Heart left ventricle (tissue), 16 donors: Measurements from ENCODE around the gene FDX2. TPM values are rescaled to one million over a fixed set of nuclear protein-coding genes. Genes with fewer than 3 reads are reported as not detected.

ENCODE experiments used
- ATAC-seq, 4 donors: fragments of 200-7000 bp; cut with Tn5 transposase; one replicate each; pipeline ENCODE4 v1.9.1; 2020 to 2022; ENCODE audit warnings: moderate library complexity in 4 of 4, mild to moderate bottlenecking in 3 of 4, moderate number of reproducible peaks in 1 of 4
- DNase-seq, 5 donors: peaks; one replicate each; pipeline ENCODE4 v3.0.0-alpha.2; 2020
- H3K27ac ChIP-seq, 12 donors: fragments of 200-600 bp; sonication (generic) in 4 of 12; one replicate each; pipeline versions ENCODE4 v1.5.0 to v1.8.0; 2016 to 2022; ENCODE audit warnings: mild to moderate bottlenecking in 2 of 12
- H3K27me3 ChIP-seq, 9 donors: fragments of 200-600 bp; sonication (generic) in 2 of 9; one replicate each; pipeline versions ENCODE4 v1.5.1 to v1.8.0; 2016 to 2022; ENCODE audit warnings: mild to moderate bottlenecking in 3 of 9
- H3K36me3 ChIP-seq, 9 donors: fragments of 200-600 bp; sonication (generic) in 2 of 9; one replicate each; pipeline versions ENCODE4 v1.5.0 to v1.8.0; 2018 to 2022; ENCODE audit warnings: mild to moderate bottlenecking in 2 of 9
- H3K4me1 ChIP-seq, 12 donors: fragments of 200-600 bp; sonication (generic) in 4 of 12; one replicate each; pipeline versions ENCODE4 v1.5.0 to v1.8.0; 2016 to 2022; ENCODE audit warnings: mild to moderate bottlenecking in 3 of 12
- H3K4me3 ChIP-seq, 12 donors: fragments of 200-600 bp; sonication (generic) in 4 of 12; one replicate each; pipeline versions ENCODE4 v1.5.0 to v1.8.0; 2017 to 2022; ENCODE audit warnings: mild to moderate bottlenecking in 9 of 12, moderate library complexity in 4 of 12
- H3K9me3 ChIP-seq, 12 donors: fragments of 200-600 bp; sonication (generic) in 4 of 12; one replicate each; pipeline versions ENCODE4 v1.5.0 to v1.8.0; 2016 to 2022; ENCODE audit warnings: mild to moderate bottlenecking in 1 of 12
- CTCF ChIP-seq, 12 donors: fragments of 200-600 bp; sonication (generic) in 4 of 12; IDR thresholded peaks; one replicate each; pipeline versions ENCODE4 v1.5.0 to v1.8.0; 2018 to 2022; ENCODE audit warnings: antibody characterized with exemption in 12 of 12, mild to moderate bottlenecking in 5 of 12
- POLR2A ChIP-seq, 2 donors: fragments of 450-650 bp; IDR thresholded peaks; one replicate each; pipeline ENCODE4 v1.6.1; 2017; ENCODE audit warnings: antibody characterized with exemption in 2 of 2, mild to moderate bottlenecking in 2 of 2, moderate library complexity in 2 of 2
- WGBS, 4 donors: extraction: QIAGEN DNeasy Blood & Tissue Kit in 2 of 4; methylation state at CpG; one replicate each; pipeline versions ENCODE4 v1.1.5 to v1.1.7; 2013 to 2018; 5-methylcytosine and 5-hydroxymethylcytosine counted together
- intact Hi-C, 10 donors: fragments of 100-400 bp; cut with DNase I; formaldehyde crosslinking; loops; one replicate each; pipeline versions ENCODE4 v1.11.1 to v1.14.2; 2022
- polyA plus RNA-seq, 2 donors: library from polyadenylated mRNA; stranded (reverse); fragments of 200-250 nt; gene quantifications; one replicate each; pipeline ENCODE4 v1.2.3, GENCODE V29; 2013
- total RNA-seq, 9 donors: library from RNA; depleted of rRNA in 2 of 9; stranded (reverse); fragments of >200 nt in 2 of 9; fragmentation: NEBNext Ultra II Directional in 3 of 9; extraction: Animal tissue kit (Norgen Biotek cat#: 25700) in 3 of 9; gene quantifications; one replicate each; pipeline versions ENCODE4 v1.1.0 to v1.2.4, GENCODE V29; 2016 to 2023
- donor health status: ischemic (EF 13 %, LVEDD 7.1; RV severe dilation, severe dysfunction).
- donor health status: healthy with polysubstance abuse.
- donor health status: DM: no; HTN: yes; CAD: no.
- donor health status: DM: no; HTN: no; CAD: no.
- donor health status: ischemic (EF 25% LVEDD 6.9; RV normal size, moderate dysfunction).
- donor health status: ischemic (EF 25% LVEDD 5.7; RV mildly dilated, moderate dysfunction).
- donor health status: healthy.
- donor health status: DM: yes; HTN: yes; CAD: no.
- donor health status: ischemic (EF 35%, LVEDD 5.7; RV mildly dilated, moderate dysfunction).
- donor health status: nonischemic (EF 11% LVEDD 7.7; RV severe dilation, severe dysfunction).
- donor health status: DM: yes; HTN: yes; CAD: no.
- donor health status: PGD.
- donor health status: ischemic (EF 29% LVEDD 5.4; RV normal size, mild dysfunction).
- donor health status: nonischemic (EF 23%, LVEDD 6.1; RV moderate dilation, normal function).

FDX2 gene
- total and polyA plus RNA-seq, 11 donors = 12.8 to 37.3 (median 18.3) TPM

GRCh38 chr19:10260141-10260584 lies 55.7 kb downstream of the FDX2 start:
- no peak for ATAC-seq
- H3K4me1 ChIP-seq = peaks cover 0 to 11% (median 6%) of the 10 kb centered on the region in 12 donors
- no peaks in the 10 kb centered on the region for H3K9me3 ChIP-seq
- no peak overlapping the region for H3K4me3 ChIP-seq
- H3K27ac ChIP-seq = no peak overlapping the region
- DNase-seq = no peak
- TF ChIP-seq POLR2A (IDR thresholded peaks at IDR 0.05) (no peak), CTCF (IDR thresholded peaks at IDR 0.05) (no peak)
- intact Hi-C loops = loop anchor here in 3 of 10 donors (2.0 kb wide), 2 partner anchors 131 to 133 kb away; no protein-coding TSS in a partner anchor
- 86 to 93% (median 87%) methylated on average over 8 of the region's 8 CpGs for WGBS, 4 donors
- H3K36me3 ChIP-seq = peaks cover 0 to 51% (median 42%) of the 10 kb centered on the region in 9 donors
- H3K27me3 ChIP-seq = no peaks in the 10 kb centered on the region

Other genes with a start within 250 kb of the FDX2 start
- gene SHFL, start 229.7 kb downstream of the FDX2 start, total RNA-seq = 10 to 100 TPM in 4 of 9 donors, 1 to 10 TPM in 5; 6.3 to 29.0 (median 8.7) TPM
- 10 to 100 TPM in 1 of 2 donors, 1 to 10 TPM in 1; 7.7 to 13.0 TPM for gene SHFL, start 229.7 kb downstream of the FDX2 start, polyA plus RNA-seq
- gene ANGPTL6, start 213.3 kb downstream of the FDX2 start, total RNA-seq = under 1 TPM in 1 of 9 donors, not detected in 8; 0.43 TPM
- under 1 TPM in 1 of 2 donors, not detected in 1; 0.19 TPM for gene ANGPTL6, start 213.3 kb downstream of the FDX2 start, polyA plus RNA-seq
- gene PPAN, start 209.7 kb downstream of the FDX2 start, total RNA-seq = 10 to 100 TPM; 16.3 to 24.9 (median 19.0) TPM
- gene PPAN, start 209.7 kb downstream of the FDX2 start, polyA plus RNA-seq = 10 to 100 TPM; 34.4 to 41.4 TPM
- gene P2RY11, start 204.3 kb downstream of the FDX2 start, total RNA-seq = 10 to 100 TPM in 1 of 9 donors, 1 to 10 TPM in 8; 3.1 to 11.7 (median 6.3) TPM
- 1 to 10 TPM; 3.6 to 5.2 TPM for gene P2RY11, start 204.3 kb downstream of the FDX2 start, polyA plus RNA-seq
- gene EIF3G, start 196.1 kb downstream of the FDX2 start, total RNA-seq = 100 to 1,000 TPM; 148 to 302 (median 179) TPM
- gene EIF3G, start 196.1 kb downstream of the FDX2 start, polyA plus RNA-seq = 100 to 1,000 TPM; 124 to 233 TPM
- 10 to 100 TPM; 16.1 to 61.6 (median 25.8) TPM for gene DNMT1, start 121.1 kb downstream of the FDX2 start, total RNA-seq
- gene DNMT1, start 121.1 kb downstream of the FDX2 start, polyA plus RNA-seq = 10 to 100 TPM; 17.3 to 23.5 TPM
- gene S1PR2, start 84.7 kb downstream of the FDX2 start, total RNA-seq = 10 to 100 TPM in 1 of 9 donors, 1 to 10 TPM in 8; 1.7 to 14.2 (median 4.4) TPM
- 1 to 10 TPM; 1.0 to 4.3 TPM for gene S1PR2, start 84.7 kb downstream of the FDX2 start, polyA plus RNA-seq
- gene MRPL4, start 63.8 kb downstream of the FDX2 start, total RNA-seq = 100 to 1,000 TPM in 2 of 9 donors, 10 to 100 TPM in 7; 53.7 to 110 (median 68.2) TPM
- gene MRPL4, start 63.8 kb downstream of the FDX2 start, polyA plus RNA-seq = 100 to 1,000 TPM in 1 of 2 donors, 10 to 100 TPM in 1; 37.7 to 123 TPM
- 10 to 100 TPM in 5 of 9 donors, 1 to 10 TPM in 4; 6.0 to 87.6 (median 10.9) TPM for gene ICAM1, start 44.9 kb downstream of the FDX2 start, total RNA-seq
- 1 to 10 TPM; 6.1 to 9.7 TPM for gene ICAM1, start 44.9 kb downstream of the FDX2 start, polyA plus RNA-seq
- 1 to 10 TPM in 2 of 9 donors, under 1 TPM in 4, not detected in 3; 0.21 to 1.2 (median 0.67) TPM for gene ICAM4, start 29.1 kb downstream of the FDX2 start, total RNA-seq
- under 1 TPM; 0.33 to 0.57 TPM for gene ICAM4, start 29.1 kb downstream of the FDX2 start, polyA plus RNA-seq
- gene ICAM5, start 26.1 kb downstream of the FDX2 start, total RNA-seq = under 1 TPM in 7 of 9 donors, not detected in 2; 0.19 to 0.98 (median 0.34) TPM
- under 1 TPM; 0.11 to 0.35 TPM for gene ICAM5, start 26.1 kb downstream of the FDX2 start, polyA plus RNA-seq
- gene ZGLP1, start 6.2 kb downstream of the FDX2 start, total RNA-seq = 1 to 10 TPM in 4 of 9 donors, under 1 TPM in 5; 0.16 to 2.2 (median 0.83) TPM
- gene ZGLP1, start 6.2 kb downstream of the FDX2 start, polyA plus RNA-seq = 1 to 10 TPM; 1.1 TPM
- gene RAVER1, start 17.5 kb upstream of the FDX2 start, total RNA-seq = 10 to 100 TPM; 11.5 to 22.5 (median 14.0) TPM
- 10 to 100 TPM in 1 of 2 donors, 1 to 10 TPM in 1; 5.9 to 17.2 TPM for gene RAVER1, start 17.5 kb upstream of the FDX2 start, polyA plus RNA-seq
- 10 to 100 TPM in 8 of 9 donors, 1 to 10 TPM in 1; 5.6 to 24.9 (median 18.3) TPM for gene ICAM3, start 23.6 kb upstream of the FDX2 start, total RNA-seq
- gene ICAM3, start 23.6 kb upstream of the FDX2 start, polyA plus RNA-seq = 10 to 100 TPM in 1 of 2 donors, 1 to 10 TPM in 1; 8.6 to 15.5 TPM
- gene TYK2, start 64.6 kb upstream of the FDX2 start, total RNA-seq = 10 to 100 TPM; 37.7 to 86.3 (median 55.3) TPM
- 100 to 1,000 TPM in 1 of 2 donors, 10 to 100 TPM in 1; 71.7 to 100 TPM for gene TYK2, start 64.6 kb upstream of the FDX2 start, polyA plus RNA-seq
- gene CDC37, start 87.5 kb upstream of the FDX2 start, total RNA-seq = 100 to 1,000 TPM; 108 to 189 (median 138) TPM
- gene CDC37, start 87.5 kb upstream of the FDX2 start, polyA plus RNA-seq = 100 to 1,000 TPM; 199 to 282 TPM
- 10 to 100 TPM in 8 of 9 donors, 1 to 10 TPM in 1; 9.3 to 33.3 (median 17.3) TPM for gene PDE4A, start 104.5 kb upstream of the FDX2 start, total RNA-seq
- 10 to 100 TPM in 1 of 2 donors, 1 to 10 TPM in 1; 5.2 to 11.2 TPM for gene PDE4A, start 104.5 kb upstream of the FDX2 start, polyA plus RNA-seq
- 10 to 100 TPM; 52.8 to 94.2 (median 65.4) TPM for gene KEAP1, start 187.3 kb upstream of the FDX2 start, total RNA-seq
- 10 to 100 TPM; 68.3 to 71.3 TPM for gene KEAP1, start 187.3 kb upstream of the FDX2 start, polyA plus RNA-seq
- 1 to 10 TPM in 1 of 9 donors, under 1 TPM in 5, not detected in 3; 0.23 to 1.7 (median 0.32) TPM for gene S1PR5, start 201.4 kb upstream of the FDX2 start, total RNA-seq
- under 1 TPM in 1 of 2 donors, not detected in 1; 0.10 TPM for gene S1PR5, start 201.4 kb upstream of the FDX2 start, polyA plus RNA-seq
- 10 to 100 TPM; 47.3 to 76.1 (median 55.3) TPM for gene ATG4D, start 227.9 kb upstream of the FDX2 start, total RNA-seq
- 10 to 100 TPM; 55.9 to 83.5 TPM for gene ATG4D, start 227.9 kb upstream of the FDX2 start, polyA plus RNA-seq
- gene KRI1, start 250.0 kb upstream of the FDX2 start, total RNA-seq = 10 to 100 TPM in 6 of 9 donors, 1 to 10 TPM in 3; 6.7 to 13.0 (median 10.4) TPM
- gene KRI1, start 250.0 kb upstream of the FDX2 start, polyA plus RNA-seq = 10 to 100 TPM in 1 of 2 donors, 1 to 10 TPM in 1; 9.8 to 15.0 TPM